Activated T-helper 1 cell treated with anti-CD3 and anti-CD28 coated beads, Interleukin-2, amount 50 U/mL, for 16 hours (primary cell): ENCODE measurements around the gene CAMTA1.

ENCODE experiments used
- DNase-seq, 2 donors: peaks; one replicate each; pipeline ENCODE4 v3.0.0-alpha.2; 2020; ENCODE audit warnings: low read depth in 1 of 2, low spot score in 1 of 2

The CAMTA1 gene

DNA sequence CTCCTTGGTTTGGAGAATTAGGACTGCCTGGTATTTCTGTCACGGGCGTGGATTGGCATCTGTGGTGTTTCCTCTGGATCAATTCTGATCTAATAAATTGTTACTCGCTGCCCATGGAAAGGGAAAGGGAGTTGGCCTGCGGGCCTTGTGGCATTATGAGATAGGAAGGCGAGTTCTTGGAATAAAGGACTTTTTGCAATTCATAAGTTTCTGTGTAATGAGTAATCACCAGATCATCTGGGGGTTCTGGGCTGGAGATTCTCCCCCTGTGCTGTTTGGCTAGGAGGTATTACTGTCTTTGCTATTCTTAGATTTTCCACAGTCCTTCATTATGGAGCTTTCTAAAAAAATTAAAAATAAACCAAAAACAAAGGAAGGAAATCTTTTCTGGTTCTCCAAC, 315.9 kb downstream of the CAMTA1 start:
- no peak for DNase-seq

DNA sequence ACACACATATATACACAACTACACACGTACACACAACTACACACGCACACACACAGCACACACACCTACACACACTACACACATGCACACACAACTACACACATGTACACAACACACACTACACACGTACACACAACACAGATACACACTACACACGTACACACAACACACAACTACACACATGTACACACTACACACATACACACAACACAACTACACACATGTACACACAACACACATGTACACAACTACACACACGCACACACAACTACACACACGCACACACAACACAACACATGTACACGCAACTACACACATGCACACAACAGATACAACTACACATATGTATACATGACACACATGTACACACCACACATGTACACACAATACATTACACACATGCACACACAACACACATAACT, 318.1 kb downstream of the CAMTA1 start:
- no peak for DNase-seq

DNA sequence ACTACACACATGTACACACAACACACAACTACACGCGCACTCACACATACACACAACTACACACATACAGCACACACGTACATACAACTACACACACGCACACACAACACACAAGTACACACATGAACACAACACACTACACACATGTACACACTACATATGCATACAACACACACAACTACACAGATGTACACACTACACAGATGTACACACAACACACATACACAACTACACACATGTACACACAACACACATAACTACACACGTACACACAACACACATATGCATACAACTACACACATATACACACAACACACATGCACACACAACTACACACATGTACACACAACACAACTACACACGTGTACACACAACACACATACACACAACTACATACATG, 318.6 kb downstream of the CAMTA1 start:
- DNase-seq, result no peak

DNA sequence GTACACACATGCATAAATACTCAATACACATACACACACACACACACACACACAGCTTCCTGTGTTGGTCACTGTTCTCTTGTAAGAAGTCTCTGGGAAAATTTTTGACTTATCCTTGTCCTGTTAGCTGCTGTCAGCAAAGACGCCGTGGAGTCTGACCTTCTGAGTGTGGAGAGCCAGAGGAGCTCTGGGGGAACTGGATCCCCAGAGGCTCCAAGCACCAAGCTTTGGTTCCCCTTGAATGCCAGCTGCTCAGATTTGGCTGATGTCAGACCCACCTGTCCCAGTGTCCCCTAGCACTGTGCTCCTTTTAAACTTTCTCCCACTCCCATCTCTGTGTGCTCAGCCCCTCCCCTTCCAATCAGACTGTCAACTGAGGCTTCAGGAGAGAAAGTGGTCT, 319.1 kb downstream of the CAMTA1 start:
- no peak for DNase-seq

DNA sequence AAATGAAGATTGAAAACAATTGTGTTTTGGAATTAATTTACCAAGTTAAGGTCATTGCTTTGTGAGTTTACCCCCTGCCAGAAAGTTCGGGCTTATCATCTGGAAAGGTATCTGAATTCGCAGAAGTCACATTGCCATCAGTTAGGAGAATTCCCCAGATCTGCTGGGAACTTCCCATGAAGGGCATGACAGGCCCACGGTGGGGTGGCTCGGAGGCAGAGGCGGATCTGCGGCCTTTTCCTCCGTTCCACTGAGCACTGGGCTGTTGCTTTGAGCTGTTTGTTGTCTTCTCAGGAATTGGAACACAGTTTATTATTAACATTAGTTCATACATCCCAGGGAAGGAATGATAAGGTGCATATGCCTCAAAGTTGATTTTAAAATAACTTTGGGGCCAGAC, 320.0 kb downstream of the CAMTA1 start:
- DNase-seq, result no peak

DNA sequence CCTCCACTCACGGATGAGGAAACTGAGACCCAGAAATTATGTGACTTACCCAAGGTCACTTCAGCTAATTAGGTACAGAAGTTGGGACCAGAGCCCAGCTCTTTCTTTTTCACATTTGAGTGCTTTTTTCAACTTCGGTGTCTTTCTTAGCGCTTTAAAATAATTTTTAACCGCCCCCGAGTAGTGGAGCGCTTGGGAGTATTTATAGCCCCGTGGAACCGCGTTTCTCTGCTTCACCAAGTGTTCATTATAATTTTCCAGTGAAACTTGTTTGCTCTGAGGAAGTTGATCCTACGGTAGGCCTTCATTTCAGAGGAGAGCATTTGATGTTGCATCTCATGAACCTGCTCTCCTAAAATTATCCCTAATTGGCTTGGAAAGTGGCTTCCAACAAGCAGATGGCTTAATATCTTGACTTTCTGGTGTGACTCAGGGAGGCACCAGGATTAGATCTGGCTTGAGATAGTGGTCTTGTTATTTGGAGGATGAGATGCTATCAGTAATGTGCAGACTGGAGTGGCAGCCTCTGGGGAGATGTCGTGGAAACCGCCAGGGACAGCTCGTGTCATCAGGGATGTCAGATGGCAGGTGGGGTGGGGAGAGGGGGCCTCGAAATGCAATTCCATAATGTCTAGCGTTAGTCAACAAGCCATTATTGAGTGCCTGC, 321.3 kb downstream of the CAMTA1 start:
- DNase-seq, result no peak

DNA sequence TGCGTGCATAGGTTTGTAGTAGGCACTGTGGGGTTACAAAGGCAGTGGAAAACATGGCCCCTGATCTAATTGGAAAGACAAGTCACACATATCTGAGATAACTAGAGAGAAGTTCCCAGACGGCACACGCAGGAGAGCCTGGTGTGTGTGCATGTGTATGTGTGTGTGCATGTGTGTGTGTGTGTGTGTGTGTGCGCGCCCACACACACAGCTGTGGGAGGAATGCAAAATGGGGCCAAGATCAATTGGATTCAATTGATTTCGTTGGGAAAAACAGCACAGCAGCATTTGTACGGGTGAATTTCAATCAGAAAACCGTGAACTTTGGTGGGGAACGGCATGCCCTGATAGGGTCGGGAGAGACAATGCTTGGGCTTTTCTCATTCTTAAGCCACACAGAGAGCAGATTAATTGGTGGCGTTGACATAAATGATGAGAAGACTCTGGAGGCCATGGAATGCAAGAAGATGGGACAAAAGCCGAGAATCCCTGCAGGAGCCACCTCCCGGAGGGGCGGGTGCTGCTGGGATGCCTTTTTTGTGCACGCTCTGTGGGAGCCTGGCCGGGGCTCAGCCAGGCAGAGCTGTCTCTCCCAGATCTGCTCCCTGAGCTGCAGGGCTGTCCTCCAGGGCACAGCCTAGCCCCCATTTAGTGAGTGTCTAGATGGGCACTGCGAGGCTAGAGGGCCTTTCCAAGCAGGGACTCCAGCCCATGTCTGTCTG, 322.0 kb downstream of the CAMTA1 start:
- DNase-seq, result no peak

DNA sequence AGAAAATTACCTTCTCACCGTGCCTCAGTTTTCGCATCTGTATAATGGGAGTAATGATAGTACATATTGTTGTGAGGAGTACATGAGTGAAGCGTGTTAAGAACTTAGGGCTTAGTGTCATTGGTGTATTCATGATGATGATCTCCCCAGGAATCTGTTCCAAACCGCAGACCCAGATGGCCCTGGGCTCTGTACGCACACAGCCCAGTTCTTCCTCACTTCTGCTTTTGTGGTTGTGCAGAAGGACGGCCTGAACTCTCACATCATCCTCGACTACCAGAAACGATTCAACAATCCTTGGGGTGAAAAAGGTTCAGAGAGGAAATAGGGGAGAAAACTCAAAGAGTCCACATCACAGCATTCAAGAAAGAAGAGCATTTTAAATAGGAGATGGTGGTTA, 323.0 kb downstream of the CAMTA1 start:
- no peak for DNase-seq

DNA sequence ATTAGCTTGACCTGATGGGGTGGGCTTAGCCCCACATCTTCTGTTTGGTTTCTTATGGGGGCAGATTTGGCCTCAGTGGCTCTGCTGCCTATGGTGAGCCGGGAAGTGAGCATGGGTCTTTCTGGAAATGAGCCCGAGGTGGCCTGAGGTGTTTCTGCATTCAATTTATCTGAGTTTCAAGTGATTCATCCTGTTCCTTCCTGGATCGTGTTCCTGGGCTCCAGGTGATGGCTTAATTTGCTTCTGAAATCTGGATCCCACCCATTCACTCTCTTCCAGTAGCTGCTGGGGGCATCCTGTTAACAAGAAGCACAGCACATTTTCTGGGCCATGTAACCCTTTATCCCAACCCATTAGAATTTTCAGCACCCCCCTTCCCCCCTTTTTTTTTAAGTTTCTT, 324.6 kb downstream of the CAMTA1 start:
- DNase-seq, result no peak

DNA sequence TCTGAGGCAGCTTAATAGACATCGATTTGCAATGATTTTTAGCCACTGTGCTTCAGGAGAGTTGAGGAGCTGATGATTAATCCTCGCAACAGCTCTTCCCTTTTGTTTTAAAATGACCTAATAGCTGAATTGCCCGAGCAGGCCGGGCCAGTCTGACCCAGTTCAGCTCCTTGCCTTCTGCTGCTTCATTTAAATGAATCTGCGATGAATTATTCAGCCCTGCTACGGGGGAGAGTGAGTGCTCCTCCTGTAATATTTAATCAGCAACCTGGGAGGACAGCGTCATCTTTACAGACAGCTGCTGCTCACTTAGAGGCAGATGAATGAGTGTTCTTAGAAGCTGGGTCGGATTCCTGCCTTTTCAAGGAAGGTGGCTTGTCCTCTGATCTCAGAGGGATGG, 325.1 kb downstream of the CAMTA1 start:
- DNase-seq, result no peak

DNA sequence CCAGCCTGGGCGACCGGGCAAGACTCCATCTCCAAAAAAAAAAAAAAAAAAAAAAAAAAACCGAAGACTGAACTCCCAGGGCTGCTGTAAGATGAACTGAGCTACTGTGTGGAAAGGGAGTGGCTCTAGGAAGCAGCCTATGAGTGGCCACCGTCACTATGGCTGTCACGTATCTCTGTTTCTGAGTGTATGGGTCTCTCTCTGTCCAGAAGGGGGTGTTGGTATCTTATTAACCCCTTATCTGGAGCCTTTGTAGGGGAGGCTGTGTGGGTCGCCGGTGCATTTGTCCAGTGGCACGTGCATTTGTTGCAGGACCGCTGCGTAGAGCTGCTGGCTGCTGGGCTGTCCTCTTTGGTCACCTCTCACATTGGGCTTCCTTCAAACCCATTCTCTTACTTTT, 326.6 kb downstream of the CAMTA1 start:
- DNase-seq, result no peak

DNA sequence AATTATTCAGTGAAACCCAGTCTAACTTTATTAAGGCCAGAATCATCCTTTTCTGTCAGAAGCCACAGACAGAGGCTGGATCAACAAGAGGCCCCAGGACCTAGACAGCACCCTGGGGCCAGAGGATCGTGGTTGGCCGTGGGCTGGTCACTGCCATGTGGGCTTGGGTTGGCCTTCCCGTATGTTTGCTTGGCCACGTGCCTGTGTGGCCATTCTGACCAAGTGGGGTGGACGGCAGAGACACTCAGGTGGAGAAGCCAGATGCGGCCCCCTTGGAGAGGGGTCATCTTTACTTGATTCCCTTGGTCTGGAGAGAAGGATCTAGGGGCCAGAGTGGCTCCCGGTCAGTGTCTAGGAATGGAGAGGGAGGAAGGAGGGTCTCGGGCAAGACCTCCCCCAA, 327.9 kb downstream of the CAMTA1 start:
- DNase-seq, result no peak

DNA sequence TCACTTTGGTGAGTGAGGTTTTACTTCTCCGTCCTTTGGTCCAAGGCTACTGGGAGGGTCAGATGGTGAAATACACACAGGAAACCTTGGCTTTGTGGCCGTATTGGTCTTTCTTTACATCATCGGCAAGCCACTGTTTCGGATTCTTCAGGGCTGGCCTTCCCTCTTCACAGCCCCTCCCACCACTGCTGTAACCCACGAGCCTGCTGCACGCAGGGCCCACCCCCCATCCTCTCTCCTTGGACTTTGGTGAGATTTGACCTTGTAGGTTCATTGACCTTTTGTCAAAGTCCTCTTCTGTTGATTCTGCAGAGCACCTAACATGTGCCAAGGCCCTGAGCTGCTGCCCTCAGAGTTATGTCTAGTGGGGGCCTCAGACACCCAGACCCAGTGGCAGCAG, 328.6 kb downstream of the CAMTA1 start:
- no peak for DNase-seq

DNA sequence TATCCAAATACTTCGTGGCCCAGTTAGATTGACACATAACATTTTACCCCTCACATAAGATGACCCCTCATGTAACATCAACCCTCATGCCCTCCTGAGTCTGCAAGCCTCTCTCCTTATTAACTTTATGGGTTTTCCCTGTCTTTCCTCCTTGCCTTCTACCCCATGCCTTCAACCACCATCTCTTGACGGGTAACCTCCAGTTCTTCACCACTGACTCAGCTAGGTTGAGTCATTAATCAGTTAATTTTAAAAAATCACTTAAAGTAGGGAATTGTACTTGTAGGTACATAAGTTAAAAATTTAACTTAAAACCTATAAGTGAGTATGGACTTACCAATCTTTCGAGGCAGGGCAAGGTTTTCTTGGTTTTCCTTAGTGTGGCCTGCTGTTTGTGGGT, 330.7 kb downstream of the CAMTA1 start:
- no peak for DNase-seq

DNA sequence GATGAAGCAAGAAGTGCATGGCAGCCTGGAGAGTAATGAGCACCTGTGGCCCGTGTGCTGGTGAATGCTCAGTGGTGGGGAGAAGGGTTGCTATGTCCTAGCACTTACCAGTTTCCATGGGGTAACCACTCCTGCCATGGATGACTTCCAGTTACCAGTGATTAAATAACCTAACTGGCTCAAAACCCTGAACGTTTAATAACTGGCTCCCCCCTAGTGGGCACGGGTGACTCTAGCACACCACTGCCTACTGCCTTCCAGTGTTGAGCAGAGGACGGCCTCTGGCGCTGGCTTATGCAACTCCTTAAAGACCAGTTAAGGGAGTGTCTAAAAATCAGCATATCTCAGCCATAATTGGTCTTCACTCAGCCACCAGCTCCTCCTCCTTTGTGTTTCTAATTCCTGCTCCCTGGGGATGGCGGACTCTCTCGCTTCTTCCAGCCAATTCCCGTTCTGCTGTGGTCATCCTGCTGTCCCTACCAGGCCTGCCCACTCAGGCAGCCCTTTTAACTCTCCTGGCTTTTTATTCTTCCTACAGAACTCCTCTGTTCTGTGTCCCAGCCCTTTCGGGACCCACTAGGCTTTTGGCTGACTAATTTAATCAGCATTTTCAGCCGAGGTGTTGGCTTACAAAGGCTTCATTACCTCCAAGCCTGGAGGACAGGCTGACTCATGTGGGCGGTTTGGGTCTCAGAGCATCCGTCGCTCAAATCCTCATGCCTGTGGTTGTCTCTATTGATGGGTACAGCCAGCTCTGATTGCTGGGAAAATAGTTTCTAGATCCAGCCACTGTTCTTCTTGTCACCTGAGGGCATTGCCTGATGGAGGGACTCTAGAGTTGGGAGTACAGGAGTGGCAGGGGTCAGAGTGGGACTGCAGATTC, 332.4 kb downstream of the CAMTA1 start:
- no peak for DNase-seq

DNA sequence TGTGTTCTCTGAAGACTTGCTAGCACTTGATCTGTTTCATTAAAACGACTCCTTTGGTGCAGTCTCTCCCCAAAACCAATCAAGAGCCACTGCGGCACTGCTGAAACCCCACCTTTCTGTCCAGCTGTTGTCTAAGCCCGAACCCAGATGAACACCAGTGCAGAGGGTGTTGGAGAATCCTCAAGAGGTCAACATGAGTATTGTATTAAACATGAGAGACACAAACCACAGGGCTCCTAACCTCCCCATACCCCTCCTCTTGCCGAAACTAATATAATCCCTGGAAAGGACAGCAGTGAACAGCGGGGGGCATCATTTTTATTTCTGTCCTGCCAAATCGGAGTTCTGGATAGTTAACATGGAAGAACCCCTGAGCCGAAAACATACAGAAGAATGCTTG, 333.9 kb downstream of the CAMTA1 start:
- DNase-seq, result no peak

DNA sequence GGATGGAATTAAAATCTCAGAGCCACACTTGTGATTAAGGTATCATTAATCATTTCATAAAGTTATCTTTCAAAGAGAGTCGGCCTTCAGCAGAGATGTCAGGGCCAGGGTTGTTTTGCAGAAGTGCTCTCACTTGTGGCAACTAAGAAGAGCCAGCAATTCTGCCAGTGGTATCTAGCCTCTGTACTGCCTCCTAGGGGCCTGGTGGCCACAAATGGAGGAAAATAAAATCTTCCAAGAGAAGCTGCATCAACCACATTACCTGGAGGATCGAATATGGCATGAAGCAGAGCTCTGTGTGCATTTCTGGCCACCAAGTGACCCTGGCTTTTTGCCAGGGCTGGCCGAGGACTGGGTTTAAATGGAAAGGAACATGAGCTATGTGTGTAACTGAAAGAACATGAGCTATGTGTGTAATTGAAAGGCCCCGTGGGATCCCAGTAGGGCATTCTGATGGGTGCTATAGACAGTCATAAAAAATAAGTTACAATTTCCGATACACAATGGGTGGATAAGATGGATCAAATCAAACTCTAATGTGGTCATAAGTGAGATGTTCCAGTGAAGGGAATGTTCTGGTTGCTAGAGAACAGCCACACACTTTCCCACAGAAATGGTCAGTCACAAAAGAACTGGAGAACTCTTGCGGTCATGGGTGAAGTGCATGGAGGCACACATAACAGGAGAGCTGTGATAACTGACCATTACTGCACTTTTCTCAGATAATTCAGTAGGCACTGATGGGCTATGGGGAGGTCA, 335.8 kb downstream of the CAMTA1 start:
- DNase-seq, result no peak

DNA sequence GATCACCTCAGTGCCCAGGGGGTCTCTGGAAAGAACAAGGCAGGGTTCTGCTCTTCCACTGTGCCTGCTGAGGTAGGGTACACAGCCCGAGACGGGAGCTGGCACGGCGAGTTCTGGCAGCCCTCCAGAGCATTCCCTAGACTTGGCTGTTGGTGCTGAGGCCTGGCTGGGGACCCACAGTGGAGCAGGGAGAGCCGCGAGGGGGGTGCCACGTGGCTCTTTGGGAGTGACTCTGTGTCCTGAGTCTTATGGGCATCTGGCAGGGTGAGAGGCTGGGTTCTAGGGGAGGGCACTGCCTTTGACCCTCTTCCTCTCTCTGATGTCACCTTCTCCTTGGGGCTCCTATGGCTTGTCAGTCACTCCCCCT, 336.4 kb downstream of the CAMTA1 start:
- DNase-seq, result no peak

DNA sequence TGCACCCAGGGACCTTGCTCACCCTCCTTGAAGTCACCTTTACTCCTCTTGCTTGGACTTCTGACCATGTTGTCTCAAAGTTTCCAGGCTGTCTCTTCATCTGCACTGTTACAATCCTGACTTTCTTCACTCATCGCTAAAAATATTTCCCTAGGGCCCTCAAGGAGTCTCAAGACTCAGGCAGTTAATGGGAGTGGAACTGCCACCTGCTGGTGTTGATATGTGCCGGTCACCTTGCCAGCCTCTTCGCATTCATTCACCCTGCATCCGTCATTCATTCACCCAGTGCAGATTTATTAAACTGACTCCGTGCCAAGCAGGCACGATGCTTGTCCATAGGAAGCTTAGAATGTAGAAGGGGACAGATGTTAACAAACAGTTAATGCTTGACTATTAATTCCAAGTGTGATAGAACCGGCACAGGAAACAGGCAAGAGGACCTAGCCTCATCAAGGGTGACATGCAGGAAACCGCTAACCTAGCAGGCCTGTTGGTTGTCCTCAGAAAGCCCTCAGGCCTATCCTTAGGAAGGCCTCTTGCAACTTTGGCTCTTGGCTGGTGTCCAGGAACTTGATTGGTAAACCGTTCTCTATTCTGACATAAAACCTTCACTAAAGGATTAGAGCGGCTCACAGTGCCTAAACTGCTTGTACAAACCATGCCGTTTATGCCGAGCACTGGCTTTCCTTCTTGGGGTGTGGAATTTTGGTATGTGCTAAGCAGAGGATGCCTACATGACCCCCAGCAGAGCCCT, 342.2 kb downstream of the CAMTA1 start:
- DNase-seq, result no peak

DNA sequence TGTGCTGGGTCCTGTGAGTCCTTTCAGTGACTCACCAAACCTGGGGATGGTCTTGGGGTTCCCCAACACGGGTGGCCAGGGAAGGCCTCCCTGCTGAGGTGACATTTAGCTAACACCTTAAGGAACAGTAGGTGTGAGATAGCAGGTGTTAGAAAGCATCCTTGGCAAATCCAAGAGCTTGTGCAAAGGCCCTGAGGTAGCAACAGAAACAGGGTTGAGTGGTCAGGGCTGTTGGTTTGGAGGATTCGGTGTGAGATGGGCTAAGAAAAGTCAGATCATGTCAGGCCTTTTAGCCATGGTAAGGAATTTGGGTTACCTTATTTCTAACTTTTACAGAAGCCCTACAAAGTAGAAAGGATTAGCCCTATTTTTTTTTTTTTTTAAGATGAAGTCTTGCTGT, 343.0 kb downstream of the CAMTA1 start:
- no peak for DNase-seq

DNA sequence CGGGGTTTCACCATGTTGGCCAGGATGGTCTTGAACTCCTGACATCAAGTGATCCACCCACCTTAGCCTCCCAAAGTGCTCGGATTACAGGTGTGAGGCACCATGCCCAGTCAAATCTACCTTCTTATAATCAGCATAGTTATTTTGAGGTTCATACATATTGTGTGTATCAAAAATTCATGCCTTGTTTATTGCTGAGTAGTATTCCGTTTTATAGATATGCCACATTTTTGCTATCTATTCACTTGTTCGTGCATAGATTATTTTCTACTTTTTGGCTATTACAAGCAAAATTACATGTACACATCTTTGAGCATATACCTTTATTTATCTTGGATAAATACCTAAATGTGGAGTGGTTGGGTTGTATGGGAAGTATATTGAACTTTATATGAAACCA, 344.9 kb downstream of the CAMTA1 start:
- DNase-seq, result no peak
